ENCODE data around the gene LACTB. TPM values are rescaled to one million over a fixed set of nuclear protein-coding genes. Genes with fewer than 3 reads are reported as not detected.

Gene LACTB
- total and polyA plus RNA-seq, 2 of the 13 experiments (the other 11 are each of a cell fraction or from before 2014, with no cell fraction given) = 14.8 to 23.0 TPM

DNA sequence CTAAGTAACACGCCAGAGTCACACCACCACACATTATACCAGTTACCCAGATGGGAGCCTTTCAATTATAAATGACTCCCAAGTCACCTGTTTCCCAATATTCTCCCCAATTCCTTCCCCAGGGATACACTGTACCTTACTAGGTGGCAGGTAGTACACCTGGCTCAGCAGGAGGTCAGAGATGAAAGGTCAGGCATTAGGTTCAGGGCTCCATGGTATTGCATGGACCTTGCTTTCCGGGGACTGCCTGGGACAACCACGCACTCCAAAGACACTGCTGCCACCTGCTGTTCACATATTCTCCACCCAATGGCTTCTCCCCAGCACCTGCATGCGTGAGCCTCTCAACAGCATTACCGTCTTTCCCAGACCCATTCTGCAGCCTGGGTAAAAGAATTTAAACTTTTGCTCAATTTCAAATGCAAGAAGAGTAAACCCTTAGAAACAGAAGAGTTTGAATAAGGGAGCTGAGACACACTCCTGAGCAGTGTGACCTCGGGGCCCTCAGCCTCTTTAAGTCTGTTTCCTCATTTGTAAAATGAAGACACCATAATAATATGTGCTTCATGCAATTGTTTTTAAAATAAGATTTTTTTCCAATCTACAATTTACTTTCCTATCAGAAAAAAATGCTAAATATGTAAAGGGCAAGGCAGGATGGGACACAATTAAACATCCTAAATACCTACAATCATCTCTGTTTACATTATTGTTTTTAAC is 28.0 kb upstream of the LACTB start (continued):
- TF ChIP-seq, protein P1, sequence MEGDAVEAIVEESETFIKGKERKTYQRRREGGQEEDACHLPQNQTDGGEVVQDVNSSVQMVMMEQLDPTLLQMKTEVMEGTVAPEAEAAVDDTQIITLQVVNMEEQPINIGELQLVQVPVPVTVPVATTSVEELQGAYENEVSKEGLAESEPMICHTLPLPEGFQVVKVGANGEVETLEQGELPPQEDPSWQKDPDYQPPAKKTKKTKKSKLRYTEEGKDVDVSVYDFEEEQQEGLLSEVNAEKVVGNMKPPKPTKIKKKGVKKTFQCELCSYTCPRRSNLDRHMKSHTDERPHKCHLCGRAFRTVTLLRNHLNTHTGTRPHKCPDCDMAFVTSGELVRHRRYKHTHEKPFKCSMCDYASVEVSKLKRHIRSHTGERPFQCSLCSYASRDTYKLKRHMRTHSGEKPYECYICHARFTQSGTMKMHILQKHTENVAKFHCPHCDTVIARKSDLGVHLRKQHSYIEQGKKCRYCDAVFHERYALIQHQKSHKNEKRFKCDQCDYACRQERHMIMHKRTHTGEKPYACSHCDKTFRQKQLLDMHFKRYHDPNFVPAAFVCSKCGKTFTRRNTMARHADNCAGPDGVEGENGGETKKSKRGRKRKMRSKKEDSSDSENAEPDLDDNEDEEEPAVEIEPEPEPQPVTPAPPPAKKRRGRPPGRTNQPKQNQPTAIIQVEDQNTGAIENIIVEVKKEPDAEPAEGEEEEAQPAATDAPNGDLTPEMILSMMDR (CRISPR knock-in tag; IDR thresholded peaks at IDR 0.05) = peak; percentile 97
- TF ChIP-seq, protein P2, sequence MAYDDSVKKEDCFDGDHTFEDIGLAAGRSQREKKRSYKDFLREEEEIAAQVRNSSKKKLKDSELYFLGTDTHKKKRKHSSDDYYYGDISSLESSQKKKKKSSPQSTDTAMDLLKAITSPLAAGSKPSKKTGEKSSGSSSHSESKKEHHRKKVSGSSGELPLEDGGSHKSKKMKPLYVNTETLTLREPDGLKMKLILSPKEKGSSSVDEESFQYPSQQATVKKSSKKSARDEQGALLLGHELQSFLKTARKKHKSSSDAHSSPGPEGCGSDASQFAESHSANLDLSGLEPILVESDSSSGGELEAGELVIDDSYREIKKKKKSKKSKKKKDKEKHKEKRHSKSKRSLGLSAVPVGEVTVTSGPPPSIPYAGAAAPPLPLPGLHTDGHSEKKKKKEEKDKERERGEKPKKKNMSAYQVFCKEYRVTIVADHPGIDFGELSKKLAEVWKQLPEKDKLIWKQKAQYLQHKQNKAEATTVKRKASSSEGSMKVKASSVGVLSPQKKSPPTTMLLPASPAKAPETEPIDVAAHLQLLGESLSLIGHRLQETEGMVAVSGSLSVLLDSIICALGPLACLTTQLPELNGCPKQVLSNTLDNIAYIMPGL (CRISPR knock-in tag; IDR thresholded peaks at IDR 0.05; ENCODE audit: borderline replicate concordance in 1 of 2, low read depth in 1 of 2) = peak; percentile 70 to 73; a peak in 3 of 4 replicates
- TF ChIP-seq, protein P3, sequence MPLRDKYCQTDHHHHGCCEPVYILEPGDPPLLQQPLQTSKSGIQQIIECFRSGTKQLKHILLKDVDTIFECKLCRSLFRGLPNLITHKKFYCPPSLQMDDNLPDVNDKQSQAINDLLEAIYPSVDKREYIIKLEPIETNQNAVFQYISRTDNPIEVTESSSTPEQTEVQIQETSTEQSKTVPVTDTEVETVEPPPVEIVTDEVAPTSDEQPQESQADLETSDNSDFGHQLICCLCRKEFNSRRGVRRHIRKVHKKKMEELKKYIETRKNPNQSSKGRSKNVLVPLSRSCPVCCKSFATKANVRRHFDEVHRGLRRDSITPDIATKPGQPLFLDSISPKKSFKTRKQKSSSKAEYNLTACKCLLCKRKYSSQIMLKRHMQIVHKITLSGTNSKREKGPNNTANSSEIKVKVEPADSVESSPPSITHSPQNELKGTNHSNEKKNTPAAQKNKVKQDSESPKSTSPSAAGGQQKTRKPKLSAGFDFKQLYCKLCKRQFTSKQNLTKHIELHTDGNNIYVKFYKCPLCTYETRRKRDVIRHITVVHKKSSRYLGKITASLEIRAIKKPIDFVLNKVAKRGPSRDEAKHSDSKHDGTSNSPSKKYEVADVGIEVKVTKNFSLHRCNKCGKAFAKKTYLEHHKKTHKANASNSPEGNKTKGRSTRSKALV (CRISPR knock-in tag; IDR thresholded peaks at IDR 0.05) = peak; percentile 68; the same call in 1 of the 2 replicates
- TF ChIP-seq SOX5 (CRISPR knock-in tag; IDR thresholded peaks at IDR 0.05; ENCODE audit: borderline replicate concordance) = peak; percentile 57; the same call in 1 of the 2 replicates
- TF ChIP-seq CEBPB (IDR thresholded peaks at IDR 0.05; ENCODE audit: borderline replicate concordance, low read depth, low read length) = peak; percentile 4; the same call in 1 of the 2 replicates
- TF ChIP-seq, protein P4, sequence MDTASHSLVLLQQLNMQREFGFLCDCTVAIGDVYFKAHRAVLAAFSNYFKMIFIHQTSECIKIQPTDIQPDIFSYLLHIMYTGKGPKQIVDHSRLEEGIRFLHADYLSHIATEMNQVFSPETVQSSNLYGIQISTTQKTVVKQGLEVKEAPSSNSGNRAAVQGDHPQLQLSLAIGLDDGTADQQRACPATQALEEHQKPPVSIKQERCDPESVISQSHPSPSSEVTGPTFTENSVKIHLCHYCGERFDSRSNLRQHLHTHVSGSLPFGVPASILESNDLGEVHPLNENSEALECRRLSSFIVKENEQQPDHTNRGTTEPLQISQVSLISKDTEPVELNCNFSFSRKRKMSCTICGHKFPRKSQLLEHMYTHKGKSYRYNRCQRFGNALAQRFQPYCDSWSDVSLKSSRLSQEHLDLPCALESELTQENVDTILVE (CRISPR knock-in tag; IDR thresholded peaks at IDR 0.05) = peak; percentile 71; the same call in 1 of the 2 replicates
- TF ChIP-seq HMG20B (CRISPR knock-in tag; conservative IDR thresholded peaks at IDR 0.05) = 0 out of 2 replicates have a peak, but pooled peaks have one; percentile 20
- TF ChIP-seq, protein P5, sequence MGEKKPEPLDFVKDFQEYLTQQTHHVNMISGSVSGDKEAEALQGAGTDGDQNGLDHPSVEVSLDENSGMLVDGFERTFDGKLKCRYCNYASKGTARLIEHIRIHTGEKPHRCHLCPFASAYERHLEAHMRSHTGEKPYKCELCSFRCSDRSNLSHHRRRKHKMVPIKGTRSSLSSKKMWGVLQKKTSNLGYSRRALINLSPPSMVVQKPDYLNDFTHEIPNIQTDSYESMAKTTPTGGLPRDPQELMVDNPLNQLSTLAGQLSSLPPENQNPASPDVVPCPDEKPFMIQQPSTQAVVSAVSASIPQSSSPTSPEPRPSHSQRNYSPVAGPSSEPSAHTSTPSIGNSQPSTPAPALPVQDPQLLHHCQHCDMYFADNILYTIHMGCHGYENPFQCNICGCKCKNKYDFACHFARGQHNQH (CRISPR knock-in tag; IDR thresholded peaks at IDR 0.05) = peak; percentile 68; the same call in 1 of the 2 replicates
- peak; percentile 73; the same call in 1 of the 2 replicates for TF ChIP-seq MIER3 (CRISPR knock-in tag; IDR thresholded peaks at IDR 0.05; ENCODE audit: borderline replicate concordance)
- TF ChIP-seq TRIM24 (CRISPR knock-in tag; IDR thresholded peaks at IDR 0.05) = no peak
- TF ChIP-seq ZSCAN9 (CRISPR knock-in tag; IDR thresholded peaks at IDR 0.05; ENCODE audit: borderline replicate concordance) = 0 out of 2 replicates have a peak, but pooled peaks have one; percentile 42
- peak; percentile 87; the same call in 1 of the 2 replicates for TF ChIP-seq ZNF44 (CRISPR knock-in tag; IDR thresholded peaks at IDR 0.05)
- TF ChIP-seq ZNF660 (CRISPR knock-in tag; IDR thresholded peaks at IDR 0.05; ENCODE audit: borderline replicate concordance, low read depth) = no peak
- TF ChIP-seq PAX8 (CRISPR knock-in tag; IDR thresholded peaks at IDR 0.05; ENCODE audit: borderline replicate concordance) = no peak
- TF ChIP-seq, protein P6, sequence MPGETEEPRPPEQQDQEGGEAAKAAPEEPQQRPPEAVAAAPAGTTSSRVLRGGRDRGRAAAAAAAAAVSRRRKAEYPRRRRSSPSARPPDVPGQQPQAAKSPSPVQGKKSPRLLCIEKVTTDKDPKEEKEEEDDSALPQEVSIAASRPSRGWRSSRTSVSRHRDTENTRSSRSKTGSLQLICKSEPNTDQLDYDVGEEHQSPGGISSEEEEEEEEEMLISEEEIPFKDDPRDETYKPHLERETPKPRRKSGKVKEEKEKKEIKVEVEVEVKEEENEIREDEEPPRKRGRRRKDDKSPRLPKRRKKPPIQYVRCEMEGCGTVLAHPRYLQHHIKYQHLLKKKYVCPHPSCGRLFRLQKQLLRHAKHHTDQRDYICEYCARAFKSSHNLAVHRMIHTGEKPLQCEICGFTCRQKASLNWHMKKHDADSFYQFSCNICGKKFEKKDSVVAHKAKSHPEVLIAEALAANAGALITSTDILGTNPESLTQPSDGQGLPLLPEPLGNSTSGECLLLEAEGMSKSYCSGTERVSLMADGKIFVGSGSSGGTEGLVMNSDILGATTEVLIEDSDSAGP (CRISPR knock-in tag; IDR thresholded peaks at IDR 0.05; ENCODE audit: borderline replicate concordance) = peak; percentile 39; the same call in 1 of the 2 replicates
- peak; percentile 70 for TF ChIP-seq FOXO1 (CRISPR knock-in tag; IDR thresholded peaks at IDR 0.05)

All from HepG2 (cell line).